GM19463 (cell line): ENCODE results near the gene RBP5.
"Not testable (repeated sequence)": the region's sequence is repeated elsewhere in the genome, so short reads cannot be mapped to it uniquely, and the experiment has no call there.

ENCODE experiments used
- ATAC-seq: cut with Tn5 transposase; IDR thresholded peaks from one replicate; pipeline ENCODE4 v1.9.1; 2021; ENCODE audit warnings: mild to moderate bottlenecking, moderate library complexity; ENCODE audit not compliant: unreplicated experiment

Gene RBP5

GRCh38 chr12:7123806-7124522 lies 4.7 kb downstream of the RBP5 start:
- ATAC-seq, result no peak

- ATAC-seq, result no peak
Observed at GRCh38 chr12:7122811-7123769, 5.6 kb downstream of the RBP5 start.

GRCh38 chr12:7121324-7121723 lies 7.4 kb downstream of the RBP5 start:
- ATAC-seq, result no peak

GRCh38 chr12:7120166-7120565 lies 8.5 kb downstream of the RBP5 start:
- no peak for ATAC-seq

- no peak for ATAC-seq
Observed at GRCh38 chr12:7118881-7119280, 9.8 kb downstream of the RBP5 start.

- no peak for ATAC-seq
Observed at GRCh38 chr12:7117670-7118069, 11.0 kb downstream of the RBP5 start.

- no peak for ATAC-seq
Observed at GRCh38 chr12:7116916-7117315, 11.8 kb downstream of the RBP5 start.

- ATAC-seq, result no peak
Observed at GRCh38 chr12:7116196-7116595, 12.5 kb downstream of the RBP5 start.

- no peak for ATAC-seq
Observed at GRCh38 chr12:7114851-7115250, 13.8 kb downstream of the RBP5 start.

GRCh38 chr12:7114008-7114407 lies 14.7 kb downstream of the RBP5 start:
- no peak for ATAC-seq

GRCh38 chr12:7113389-7113871 lies 15.3 kb downstream of the RBP5 start:
- ATAC-seq, result no peak

- no peak for ATAC-seq
Observed at GRCh38 chr12:7112041-7112440, 16.6 kb downstream of the RBP5 start.

- no peak for ATAC-seq
Observed at GRCh38 chr12:7110661-7111060, 18.0 kb downstream of the RBP5 start.

- no peak for ATAC-seq
Observed at GRCh38 chr12:7109572-7109920, 19.1 kb downstream of the RBP5 start.

GRCh38 chr12:7108796-7109571 lies 19.7 kb downstream of the RBP5 start, which contains the start of gene C1RL:
C1RL (minus strand) TSS chr12:7109214; CDS start chr12:7109180, 34 bp downstream.
- ATAC-seq, result no peak

- ATAC-seq, result peak; percentile 93
Observed at GRCh38 chr12:7108003-7108795, 20.5 kb downstream of the RBP5 start.

GRCh38 chr12:7107636-7108002 lies 21.1 kb downstream of the RBP5 start:
- no peak for ATAC-seq

GRCh38 chr12:7107181-7107580 lies 21.5 kb downstream of the RBP5 start:
- ATAC-seq, result not testable (repeated sequence)

GRCh38 chr12:7106082-7106481 lies 22.6 kb downstream of the RBP5 start:
- no peak for ATAC-seq

GRCh38 chr12:7103837-7104584 lies 24.7 kb downstream of the RBP5 start:
- ATAC-seq, result no peak
